ENCODE measurements around the gene SEC61A2. TPM values are rescaled to one million over a fixed set of nuclear protein-coding genes. Genes with fewer than 3 reads are reported as not detected.

Gene SEC61A2
- total RNA-seq, 3 donors from 2014 or later (not counting 1 experiment from before 2014, with no cell fraction given), result 16.6 to 22.2 (median 17.4) TPM

- no peak for DNase-seq
- no peaks in the 10 kb centered on the region for H3K27me3 ChIP-seq (ENCODE audit: control insufficient read depth, insufficient read depth, low read length)
- peaks cover 12% of the 10 kb centered on the region for H3K36me3 Mint-ChIP-seq
- intact Hi-C loops (cut with micrococcal nuclease), result no loop called here
- H3K27ac Mint-ChIP-seq, result no peak overlapping the region
- H3K4me1 Mint-ChIP-seq, result no peaks in the 10 kb centered on the region
- no peaks in the 10 kb centered on the region for H3K4me1 ChIP-seq (ENCODE audit: control insufficient read depth, insufficient read depth, low read length)
- H3K9me3 Mint-ChIP-seq, result no peaks in the 10 kb centered on the region
- H3K4me3 Mint-ChIP-seq, result no peak overlapping the region
- H3K4me3 ChIP-seq (ENCODE audit: low read length), result no peak overlapping the region
- H3K27ac ChIP-seq (ENCODE audit: low read length), result no peak overlapping the region
- H3K27me3 Mint-ChIP-seq (ENCODE audit: low read depth in 2 of 2), result no peaks in the 10 kb centered on the region
- no peak for ATAC-seq
- H3K9me3 ChIP-seq (ENCODE audit: control insufficient read depth, insufficient read depth, low read length), result no peaks in the 10 kb centered on the region
- TF ChIP-seq CTCF (IDR thresholded peaks at IDR 0.05), result no peak
- H3K36me3 ChIP-seq (ENCODE audit: control insufficient read depth, insufficient read depth, low read length), result peaks cover 22% of the 10 kb centered on the region
- 99% methylated on average over 5 of the region's 6 CpGs for WGBS (ENCODE audit: insufficient coverage)
These were observed 25.0 kb downstream of the SEC61A2 start for GRCh38 chr10:12154516-12154915.

- DNase-seq (no peak), ATAC-seq (no peak)
- Histone ChIP-seq H3K9me3 (ENCODE audit: control insufficient read depth, insufficient read depth, low read length) (no peaks in the 10 kb centered on the region), H3K4me1 (ENCODE audit: control insufficient read depth, insufficient read depth, low read length) (no peaks in the 10 kb centered on the region), H3K36me3 (ENCODE audit: control insufficient read depth, insufficient read depth, low read length) (peaks cover 18% of the 10 kb centered on the region), H3K27me3 (ENCODE audit: control insufficient read depth, insufficient read depth, low read length) (no peaks in the 10 kb centered on the region), H3K4me3 (ENCODE audit: low read length) (no peak overlapping the region), H3K27ac (ENCODE audit: low read length) (no peak overlapping the region)
- H3K9me3 Mint-ChIP-seq, result no peaks in the 10 kb centered on the region
- no peak overlapping the region for H3K27ac Mint-ChIP-seq
- H3K27me3 Mint-ChIP-seq (ENCODE audit: low read depth in 2 of 2), result no peaks in the 10 kb centered on the region
- no peak overlapping the region for H3K4me3 Mint-ChIP-seq
- no peaks in the 10 kb centered on the region for H3K4me1 Mint-ChIP-seq
- intact Hi-C loops (cut with micrococcal nuclease), result no loop called here
- peaks cover 5% of the 10 kb centered on the region for H3K36me3 Mint-ChIP-seq
- no peak for TF ChIP-seq CTCF (IDR thresholded peaks at IDR 0.05)
- 97% methylated on average over 11 of the region's 14 CpGs for whole genome bisulfite sequencing (ENCODE audit: insufficient coverage)
These were observed 27.1 kb downstream of the SEC61A2 start for GRCh38 chr10:12156367-12157123.

GRCh38 chr10:12158111-12158510 is 28.6 kb downstream of the SEC61A2 start:
- no peaks in the 10 kb centered on the region for H3K9me3 ChIP-seq (ENCODE audit: control insufficient read depth, insufficient read depth, low read length)
- no peak overlapping the region for H3K4me3 Mint-ChIP-seq
- peak overlapping the region in 1 of 2 donors; percentile 15 for H3K27ac Mint-ChIP-seq
- intact Hi-C loops (cut with micrococcal nuclease), result no loop called here
- no peak overlapping the region for H3K27ac ChIP-seq (ENCODE audit: low read length)
- WGBS (ENCODE audit: insufficient coverage), result 83% methylated on average over 1 of the region's 3 CpGs
- no peaks in the 10 kb centered on the region for H3K4me1 ChIP-seq (ENCODE audit: control insufficient read depth, insufficient read depth, low read length)
- peaks cover 32% of the 10 kb centered on the region for H3K36me3 ChIP-seq (ENCODE audit: control insufficient read depth, insufficient read depth, low read length)
- no peak for TF ChIP-seq CTCF (IDR thresholded peaks at IDR 0.05)
- no peaks in the 10 kb centered on the region for H3K9me3 Mint-ChIP-seq
- H3K27me3 ChIP-seq (ENCODE audit: control insufficient read depth, insufficient read depth, low read length), result no peaks in the 10 kb centered on the region
- no peaks in the 10 kb centered on the region for H3K27me3 Mint-ChIP-seq (ENCODE audit: low read depth in 2 of 2)
- ATAC-seq (no peak), DNase-seq (no peak)
- no peaks in the 10 kb centered on the region for H3K4me1 Mint-ChIP-seq
- H3K4me3 ChIP-seq (ENCODE audit: low read length), result no peak overlapping the region
- peaks cover 5% of the 10 kb centered on the region for H3K36me3 Mint-ChIP-seq

- ATAC-seq (no peak), DNase-seq (no peak)
- Histone ChIP-seq H3K4me3 (ENCODE audit: low read length) (no peak overlapping the region), H3K9me3 (ENCODE audit: control insufficient read depth, insufficient read depth, low read length) (no peaks in the 10 kb centered on the region), H3K36me3 (ENCODE audit: control insufficient read depth, insufficient read depth, low read length) (peaks cover 42% of the 10 kb centered on the region), H3K27me3 (ENCODE audit: control insufficient read depth, insufficient read depth, low read length) (no peaks in the 10 kb centered on the region), H3K4me1 (ENCODE audit: control insufficient read depth, insufficient read depth, low read length) (no peaks in the 10 kb centered on the region), H3K27ac (ENCODE audit: low read length) (no peak overlapping the region)
- Mint-ChIP-seq H3K36me3 (peaks cover 17% of the 10 kb centered on the region), H3K27me3 (ENCODE audit: low read depth in 2 of 2) (no peaks in the 10 kb centered on the region), H3K27ac (no peak overlapping the region), H3K9me3 (no peaks in the 10 kb centered on the region), H3K4me1 (peaks cover 0 to 4% of the 10 kb centered on the region in 2 donors), H3K4me3 (no peak overlapping the region)
- TF ChIP-seq CTCF (IDR thresholded peaks at IDR 0.05), result no peak
- intact Hi-C loops (cut with micrococcal nuclease), result no loop called here
- 96% methylated on average over 4 of the region's 5 CpGs for WGBS (ENCODE audit: insufficient coverage)
These were observed 31.2 kb downstream of the SEC61A2 start for GRCh38 chr10:12160664-12161063.

Measured in natural killer cell (primary cell).